ENCODE measurements around the gene IL27RA.

- no peak for TF ChIP-seq CTCF (IDR thresholded peaks at IDR 0.05 in 8 of 11, conservative IDR thresholded peaks at IDR 0.05 in 3 of 11)
- TF ChIP-seq POLR2AphosphoS5 (IDR thresholded peaks at IDR 0.05): no peak
Observed at GRCh38 chr19:14039181-14039580, 7.6 kb downstream of the IL27RA start.
